ENCODE results near the gene PCP2. TPM values are rescaled to one million over a fixed set of nuclear protein-coding genes. Genes with fewer than 3 reads are reported as not detected.

Gene PCP2
- total and polyA plus RNA-seq, 2 of the 13 experiments (the other 11 are each of a cell fraction or from before 2014, with no cell fraction given): 0.62 TPM; not detected in 1

DNA sequence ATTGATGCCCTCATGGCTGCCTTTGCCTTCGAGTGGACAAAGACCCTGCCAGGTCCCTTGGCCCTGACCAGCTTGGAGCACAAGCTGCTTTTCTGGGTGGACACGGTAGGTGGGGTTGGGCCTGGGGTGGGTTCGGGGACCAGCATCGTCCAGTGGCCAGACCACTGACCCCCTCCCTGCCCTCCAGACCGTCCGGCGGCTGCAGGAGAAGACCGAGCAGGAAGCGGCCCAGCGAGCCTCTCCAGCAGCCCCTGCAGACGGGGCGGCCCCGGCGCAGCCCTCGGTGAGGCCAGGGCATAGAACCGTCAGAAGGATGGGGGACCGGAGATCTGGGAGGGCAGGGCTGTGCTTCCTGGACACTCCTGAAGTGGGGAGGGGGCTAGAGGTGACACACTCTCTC lies 27.2 kb downstream of the PCP2 start:
- in situ Hi-C loops (cut with HindIII; ENCODE audit: extremely low pct_ligation_motif_present, low pct_unique_long_range_greater_than_20kb): no loop called here
- H3K9ac ChIP-seq (ENCODE audit: insufficient read depth, low read depth, low read length): no peak overlapping the region
- 95% methylated on average over 17 of the region's 17 CpGs for WGBS (ENCODE audit: low lambda C conversion rate)
- POLR2A ChIA-PET: interaction anchor here (1.4 to 1.9 kb wide), 2 partner anchors 10 to 24 kb away, joined by 8 to 21 read pairs; partner anchors contain the start of genes CAMSAP3, PET100 and XAB2
- DNase-seq (ENCODE audit: low spot score): no peak
- H3K79me2 ChIP-seq (ENCODE audit: insufficient read depth, low read length): peaks cover 30% of the 10 kb centered on the region
- H2AFZ ChIP-seq (ENCODE audit: low read length): no peak overlapping the region
- H3K27ac ChIP-seq (ENCODE audit: extremely low read length, insufficient read depth, low read length): no peak overlapping the region
- no peak for TF ChIP-seq ZNF749 (CRISPR knock-in tag; IDR thresholded peaks at IDR 0.05; ENCODE audit: borderline replicate concordance)
- TF ChIP-seq AGO2 (optimal IDR thresholded peaks at IDR 0.05; ENCODE audit: low read depth, low read length): peak; percentile 69
- TF ChIP-seq, protein P1, sequence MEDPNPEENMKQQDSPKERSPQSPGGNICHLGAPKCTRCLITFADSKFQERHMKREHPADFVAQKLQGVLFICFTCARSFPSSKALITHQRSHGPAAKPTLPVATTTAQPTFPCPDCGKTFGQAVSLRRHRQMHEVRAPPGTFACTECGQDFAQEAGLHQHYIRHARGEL (CRISPR knock-in tag; IDR thresholded peaks at IDR 0.05): no peak
- TF ChIP-seq EED (CRISPR knock-in tag; IDR thresholded peaks at IDR 0.05): no peak
- peak; percentile 47; the same call in 1 of the 2 replicates for TF ChIP-seq RBFOX2 (IDR thresholded peaks at IDR 0.05; ENCODE audit: low read depth, low read length)
- intact Hi-C loops (cut with micrococcal nuclease; ENCODE audit: unreplicated experiment): no loop called here
- peaks cover 35% of the 10 kb centered on the region for H4K20me1 ChIP-seq (ENCODE audit: insufficient read depth, low read length)
- H3K4me2 ChIP-seq (ENCODE audit: low read depth, low read length): no peak overlapping the region
- ATAC-seq: no peak
- no peaks in the 10 kb centered on the region for H3K27me3 ChIP-seq (ENCODE audit: control insufficient read depth in 1 of 2, insufficient read depth in 2 of 2, low read length in 2 of 2)
- FAIRE-seq: no peak
- CTCF ChIA-PET (ENCODE audit: low intra/inter-chr PET ratio, low total read pairs): no interaction called here
- no peaks in the 10 kb centered on the region; the same call in 1 of the 2 replicates for H3K4me1 ChIP-seq (ENCODE audit: insufficient read depth, low read length)
- H3K4me3 ChIP-seq (replicated peaks in 1 of 3; ENCODE audit: insufficient read depth in 1 of 3, low read depth in 2 of 3, low read length in 3 of 3): no peak overlapping the region
- peaks cover 38 to 61% of the 10 kb centered on the region in 2 experiments for H3K36me3 ChIP-seq (replicated peaks in 1 of 2; ENCODE audit: control insufficient read depth in 1 of 2, insufficient read depth in 2 of 2, low read length in 2 of 2)
- no peaks in the 10 kb centered on the region for H3K9me3 ChIP-seq (ENCODE audit: low read length)
- BruUV-seq (replicated peaks): no TSS peak

DNA sequence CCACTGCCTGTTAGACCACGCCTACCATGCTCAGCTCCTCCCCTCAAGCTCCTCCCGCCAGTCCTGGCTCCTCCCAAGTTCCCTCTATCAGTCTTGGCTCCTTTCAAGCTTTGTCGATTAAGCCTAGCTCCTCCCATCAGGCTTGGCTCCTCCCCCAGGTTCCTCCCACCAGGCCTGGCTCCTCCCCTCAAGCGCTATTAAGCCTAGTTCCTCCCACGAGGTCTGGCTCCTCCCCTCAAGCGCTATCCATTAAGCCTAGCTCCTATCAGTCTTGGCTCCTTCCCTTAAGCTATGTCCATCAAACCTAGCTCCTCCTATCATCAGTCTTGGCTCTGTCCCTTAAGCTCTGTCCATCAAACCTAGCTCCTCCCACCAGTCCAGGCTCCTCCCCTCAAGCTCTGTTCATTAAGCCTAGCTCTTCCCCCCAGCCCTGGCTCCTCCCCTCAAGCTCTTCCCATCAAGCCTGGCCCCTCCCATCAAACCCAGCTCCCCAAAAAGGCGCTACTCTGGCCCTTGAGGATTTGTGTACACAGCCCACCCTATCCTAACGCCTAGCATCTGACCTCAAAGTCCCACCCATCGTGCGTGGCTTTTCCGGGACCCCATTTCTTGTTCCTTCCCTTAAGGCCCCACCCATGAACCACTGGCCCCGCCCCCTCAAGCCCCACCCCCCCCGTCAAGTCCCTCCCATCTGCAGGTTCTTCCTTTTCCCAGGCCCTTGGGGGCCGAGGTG lies 27.9 kb downstream of the PCP2 start:
- Histone ChIP-seq H3K36me3 (replicated peaks in 1 of 2; ENCODE audit: control insufficient read depth in 1 of 2, insufficient read depth in 2 of 2, low read length in 2 of 2) (peaks cover 33 to 58% of the 10 kb centered on the region in 2 experiments), H3K4me2 (ENCODE audit: low read depth, low read length) (no peak overlapping the region), H3K79me2 (ENCODE audit: insufficient read depth, low read length) (peaks cover 36% of the 10 kb centered on the region), H3K9ac (ENCODE audit: insufficient read depth, low read depth, low read length) (no peak overlapping the region), H3K9me3 (ENCODE audit: low read length) (no peaks in the 10 kb centered on the region), H3K27ac (ENCODE audit: extremely low read length, insufficient read depth, low read length) (no peak overlapping the region), H4K20me1 (ENCODE audit: insufficient read depth, low read length) (peaks cover 41% of the 10 kb centered on the region), H3K4me3 (replicated peaks in 1 of 3; ENCODE audit: insufficient read depth in 1 of 3, low read depth in 2 of 3, low read length in 3 of 3) (no peak overlapping the region), H3K27me3 (ENCODE audit: control insufficient read depth in 1 of 2, insufficient read depth in 2 of 2, low read length in 2 of 2) (no peaks in the 10 kb centered on the region), H3K4me1 (ENCODE audit: insufficient read depth, low read length) (no peaks in the 10 kb centered on the region; the same call in 1 of the 2 replicates), H2AFZ (ENCODE audit: low read length) (no peak overlapping the region)
- TF ChIP-seq KDM5A (IDR thresholded peaks at IDR 0.05; ENCODE audit: borderline replicate concordance, low read length): no peak
- TF ChIP-seq, protein P2, sequence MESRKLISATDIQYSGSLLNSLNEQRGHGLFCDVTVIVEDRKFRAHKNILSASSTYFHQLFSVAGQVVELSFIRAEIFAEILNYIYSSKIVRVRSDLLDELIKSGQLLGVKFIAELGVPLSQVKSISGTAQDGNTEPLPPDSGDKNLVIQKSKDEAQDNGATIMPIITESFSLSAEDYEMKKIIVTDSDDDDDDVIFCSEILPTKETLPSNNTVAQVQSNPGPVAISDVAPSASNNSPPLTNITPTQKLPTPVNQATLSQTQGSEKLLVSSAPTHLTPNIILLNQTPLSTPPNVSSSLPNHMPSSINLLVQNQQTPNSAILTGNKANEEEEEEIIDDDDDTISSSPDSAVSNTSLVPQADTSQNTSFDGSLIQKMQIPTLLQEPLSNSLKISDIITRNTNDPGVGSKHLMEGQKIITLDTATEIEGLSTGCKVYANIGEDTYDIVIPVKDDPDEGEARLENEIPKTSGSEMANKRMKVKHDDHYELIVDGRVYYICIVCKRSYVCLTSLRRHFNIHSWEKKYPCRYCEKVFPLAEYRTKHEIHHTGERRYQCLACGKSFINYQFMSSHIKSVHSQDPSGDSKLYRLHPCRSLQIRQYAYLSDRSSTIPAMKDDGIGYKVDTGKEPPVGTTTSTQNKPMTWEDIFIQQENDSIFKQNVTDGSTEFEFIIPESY (CRISPR knock-in tag; IDR thresholded peaks at IDR 0.05): peak; percentile 67; the same call in 1 of the 2 replicates
- BruUV-seq (replicated peaks): no TSS peak
- ATAC-seq: peak; percentile 70
- WGBS (ENCODE audit: low lambda C conversion rate): 92% methylated on average over 14 of the region's 14 CpGs
- POLR2A ChIA-PET: interaction anchor here (1.4 to 1.9 kb wide), 2 partner anchors 10 to 24 kb away, joined by 8 to 21 read pairs; partner anchors contain the start of genes CAMSAP3, PET100 and XAB2
- intact Hi-C loops (cut with micrococcal nuclease; ENCODE audit: unreplicated experiment) (no loop called here), in situ Hi-C loops (cut with HindIII; ENCODE audit: extremely low pct_ligation_motif_present, low pct_unique_long_range_greater_than_20kb) (no loop called here)
- no peak for FAIRE-seq
- peak; percentile 57 for DNase-seq (ENCODE audit: low spot score)
- CTCF ChIA-PET (ENCODE audit: low intra/inter-chr PET ratio, low total read pairs): no interaction called here
